GM19035 (cell line): ENCODE results near the gene ABCB9.
"Not testable (repeated sequence)": the region's sequence is repeated elsewhere in the genome, so short reads cannot be mapped to it uniquely, and the experiment has no call there.

ENCODE experiments used
- ATAC-seq: cut with Tn5 transposase; IDR thresholded peaks from one replicate; pipeline ENCODE4 v1.9.1; 2021; ENCODE audit not compliant: unreplicated experiment

The ABCB9 gene

DNA sequence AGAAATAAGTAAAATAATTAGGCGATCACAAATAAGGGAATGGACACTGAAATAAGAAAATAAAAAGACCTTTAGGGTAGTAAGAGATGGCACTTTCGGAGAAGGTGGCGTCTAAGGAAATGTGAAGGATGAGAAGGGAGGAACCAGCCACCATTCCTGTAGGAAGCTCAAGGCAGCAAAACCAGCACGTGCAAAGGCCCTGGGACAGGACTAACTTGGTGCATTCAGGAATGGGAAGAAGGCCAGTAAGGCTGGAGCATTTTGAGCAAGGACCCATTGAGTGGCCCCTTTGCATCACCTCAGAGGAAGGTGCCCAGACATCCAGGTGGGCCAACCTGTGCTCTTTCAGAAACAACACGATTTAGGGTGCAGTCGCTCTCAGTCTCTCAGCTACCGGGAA lies 69.6 kb downstream of the ABCB9 start:
- ATAC-seq: no peak

DNA sequence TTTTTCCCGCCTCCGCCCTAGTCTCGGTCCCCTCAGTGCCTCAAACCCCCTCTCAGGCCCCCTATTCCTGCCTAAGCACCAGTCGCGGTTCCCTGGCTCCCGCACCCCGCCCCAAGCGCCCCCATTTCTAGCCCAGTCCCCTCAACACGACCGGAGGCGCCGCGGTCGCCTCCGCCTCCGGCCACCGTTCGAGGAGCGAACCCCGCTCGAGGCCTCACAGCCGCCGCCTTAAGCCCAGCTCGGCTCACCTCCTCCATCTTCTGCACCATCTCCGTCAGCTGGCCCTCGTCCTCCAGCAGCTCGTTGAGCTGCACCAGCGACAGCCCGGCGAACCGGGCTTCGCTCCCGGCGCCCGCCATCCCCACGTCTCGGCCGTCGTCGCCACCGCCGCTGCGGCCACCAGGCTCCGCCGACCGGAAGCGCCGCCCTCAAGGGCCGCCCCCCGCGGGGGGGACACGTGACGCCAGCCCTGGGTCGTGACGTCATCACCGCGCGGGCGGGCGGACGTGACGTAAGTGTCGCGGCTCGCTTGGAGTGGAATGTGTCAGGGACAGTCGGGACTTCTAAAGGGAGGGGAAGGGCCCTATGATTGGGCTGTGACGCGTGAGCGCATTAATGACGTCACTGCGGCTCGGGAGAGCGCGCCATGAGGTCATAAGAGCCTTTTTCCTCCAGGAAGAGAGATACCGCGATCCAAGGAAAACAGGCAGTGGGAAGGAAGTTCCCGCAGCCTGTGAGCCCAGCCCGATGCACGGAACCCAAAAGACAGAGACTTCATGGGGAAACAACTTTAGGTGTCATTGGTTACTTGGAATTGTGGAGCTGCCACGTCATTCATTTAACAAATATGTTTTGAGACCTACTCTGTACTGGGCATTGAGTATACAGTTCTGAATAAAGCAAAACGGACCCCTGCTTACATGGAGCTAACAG lies 70.3 kb downstream of the ABCB9 start, which contains the start of gene VPS37B:
TSS of gene VPS37B (minus strand) at position 421 of the 933 bp plus-strand sequence. CDS start at position 359, 62 bp downstream.
- peak; percentile 68 for ATAC-seq

DNA sequence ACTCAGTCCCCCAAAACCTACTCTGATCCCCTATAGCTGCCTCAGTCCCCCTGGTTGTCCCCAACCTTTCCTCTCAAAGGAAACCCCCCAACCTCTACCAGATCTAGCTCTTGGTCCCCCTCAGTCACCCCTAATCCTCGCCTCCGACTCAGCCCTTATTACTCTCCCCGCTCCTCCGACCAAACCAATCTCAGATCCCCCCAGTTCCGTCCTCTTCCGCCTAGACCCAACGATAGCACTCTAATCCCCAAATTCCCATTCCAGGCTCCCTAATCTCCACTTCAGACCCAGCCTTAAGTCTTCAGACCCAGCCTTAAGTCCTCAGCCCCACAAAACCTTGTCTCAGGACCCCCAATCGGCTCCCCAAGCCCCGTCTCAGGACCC lies 71.0 kb downstream of the ABCB9 start:
- no peak for ATAC-seq

DNA sequence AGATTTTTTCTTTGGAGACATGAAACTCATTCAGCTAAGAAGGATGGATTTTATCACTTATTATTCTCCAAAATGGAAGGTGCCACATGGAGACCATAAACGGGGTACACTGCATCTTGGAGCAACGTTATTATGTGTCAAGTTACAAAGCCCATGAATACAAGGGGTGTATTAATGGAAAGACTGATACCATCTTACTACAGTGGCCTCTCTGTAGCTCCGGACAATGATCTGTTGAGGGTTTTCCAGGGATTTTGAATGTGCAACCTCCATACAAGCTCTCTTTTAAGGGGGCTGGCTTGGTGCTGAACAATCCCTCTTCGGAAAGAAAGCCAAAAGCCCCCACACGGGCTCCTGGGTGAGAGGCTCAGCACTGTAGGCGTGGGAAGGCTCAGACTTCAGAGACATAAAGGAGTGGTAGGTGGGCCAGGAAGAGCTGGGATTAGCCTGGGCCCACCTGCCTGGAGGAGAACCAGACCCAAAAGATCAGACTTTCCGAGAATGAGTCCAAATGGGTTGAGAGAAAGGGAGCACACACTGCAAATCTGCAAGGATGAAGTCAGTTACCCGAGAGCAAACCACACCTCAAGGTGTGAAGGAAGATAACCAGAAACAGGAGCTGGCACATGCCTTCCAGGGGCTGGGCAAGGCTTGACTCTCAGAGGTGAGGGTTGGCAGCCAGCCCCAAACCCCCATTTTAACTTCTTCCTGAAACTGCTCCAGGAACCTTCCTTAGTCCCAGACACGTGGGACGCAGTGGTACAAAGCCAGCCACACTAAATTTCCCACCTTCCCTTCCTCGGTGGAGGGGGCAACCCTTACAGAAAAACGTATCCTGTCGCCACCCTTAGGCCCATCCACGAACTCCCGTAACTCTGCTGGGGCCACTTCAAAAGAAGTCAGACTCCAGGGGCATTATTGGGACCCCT lies 71.8 kb downstream of the ABCB9 start:
- ATAC-seq: no peak

DNA sequence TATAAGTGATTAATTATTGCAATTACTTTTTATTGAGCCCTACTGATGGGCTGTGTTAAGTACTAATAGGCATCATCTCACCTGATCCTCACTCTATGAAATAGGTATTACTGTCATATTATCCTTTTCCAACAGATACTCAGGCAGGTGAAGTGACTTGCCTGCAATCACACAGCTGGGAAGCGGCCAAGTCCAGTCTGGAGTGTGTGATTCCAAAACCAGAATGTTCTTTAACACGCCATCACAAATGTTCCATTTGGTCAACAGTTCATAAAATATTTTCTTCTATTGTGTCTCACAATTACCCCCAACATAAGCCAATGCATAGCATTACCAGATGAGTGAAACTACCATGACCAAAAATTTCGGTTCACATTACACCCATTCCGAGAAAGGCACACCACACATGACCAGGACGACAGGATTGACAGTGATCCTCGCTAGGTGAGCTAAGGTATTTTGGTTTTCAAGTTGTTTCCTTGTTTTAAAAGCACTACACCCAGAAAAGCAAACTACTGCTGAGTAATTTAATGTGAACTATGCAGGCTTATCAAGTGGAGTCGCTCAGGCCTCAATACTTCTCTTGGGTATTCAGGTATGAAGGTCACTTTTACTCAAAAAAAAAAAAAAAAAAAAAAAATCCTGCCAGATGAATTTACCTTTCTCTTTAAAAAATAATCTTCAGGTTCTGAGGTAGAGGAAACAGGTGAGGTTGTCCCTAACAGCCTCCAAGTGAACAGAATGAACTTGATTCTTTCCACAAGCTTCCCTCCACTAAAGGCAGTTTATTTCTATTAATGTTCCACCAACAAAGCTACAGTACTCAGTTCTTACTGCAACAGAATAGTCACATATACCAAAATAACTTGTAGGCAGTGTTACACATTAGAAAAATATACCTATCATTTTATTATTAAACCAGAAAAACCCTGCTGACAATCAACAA lies 72.8 kb downstream of the ABCB9 start:
- no peak for ATAC-seq

DNA sequence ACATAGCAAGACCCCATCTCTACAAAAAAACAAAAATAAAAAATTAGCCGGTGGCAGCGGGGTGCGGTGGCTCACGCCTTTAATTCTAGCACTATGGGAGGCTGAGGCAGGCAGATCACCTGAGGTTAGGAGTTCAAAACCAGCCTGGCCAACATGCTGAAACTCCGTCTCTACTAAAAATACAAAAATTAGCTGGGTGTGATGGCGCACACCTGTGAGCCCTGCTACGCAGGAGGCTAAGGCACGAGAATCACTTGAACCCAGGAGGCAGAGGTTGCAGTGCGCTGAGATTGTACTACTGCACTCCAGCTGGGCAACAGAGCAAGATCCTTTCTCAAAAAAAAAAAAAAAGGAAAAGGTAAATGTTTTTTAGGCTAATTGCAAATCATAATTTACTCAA lies 73.5 kb downstream of the ABCB9 start:
- not testable (repeated sequence) for ATAC-seq

DNA sequence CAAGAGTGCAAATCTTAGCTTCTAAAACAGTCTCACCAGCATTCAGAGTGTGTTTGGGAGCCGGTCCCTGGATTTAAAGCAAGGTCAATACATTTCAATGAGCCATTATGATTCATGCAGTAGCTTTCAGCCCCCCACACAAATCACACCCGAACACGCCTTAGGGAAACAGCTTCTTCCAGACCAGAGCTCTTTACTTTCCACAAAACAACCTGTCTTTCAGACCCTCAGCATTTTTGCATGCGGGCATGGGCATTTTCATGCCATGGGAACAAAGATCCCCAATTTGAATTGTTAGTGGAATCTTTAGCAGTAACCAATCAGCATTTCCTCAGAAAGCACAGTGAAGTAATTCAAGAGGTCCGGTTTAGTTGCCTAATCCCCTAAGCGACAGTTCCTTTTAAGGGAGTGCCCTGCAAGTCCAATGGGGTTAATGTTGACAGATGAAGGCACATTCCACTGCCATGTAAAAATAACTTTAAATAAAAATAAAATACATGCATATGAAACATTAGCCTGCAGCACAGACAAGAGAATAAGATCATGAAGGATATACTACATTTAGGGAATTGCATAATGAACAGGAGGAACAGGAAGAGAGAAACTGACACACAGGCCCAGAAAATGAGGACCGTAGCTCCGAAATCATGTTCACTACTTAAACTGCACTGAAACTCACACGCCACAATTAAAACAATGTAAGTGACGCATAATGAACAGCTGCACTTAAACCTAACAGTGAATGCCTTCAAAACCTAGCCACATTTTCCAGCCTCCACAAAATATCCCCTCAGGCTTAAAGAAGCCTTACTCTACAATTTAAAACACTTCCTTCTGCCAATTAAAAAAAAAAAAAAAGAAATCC lies 74.4 kb downstream of the ABCB9 start:
- no peak for ATAC-seq

DNA sequence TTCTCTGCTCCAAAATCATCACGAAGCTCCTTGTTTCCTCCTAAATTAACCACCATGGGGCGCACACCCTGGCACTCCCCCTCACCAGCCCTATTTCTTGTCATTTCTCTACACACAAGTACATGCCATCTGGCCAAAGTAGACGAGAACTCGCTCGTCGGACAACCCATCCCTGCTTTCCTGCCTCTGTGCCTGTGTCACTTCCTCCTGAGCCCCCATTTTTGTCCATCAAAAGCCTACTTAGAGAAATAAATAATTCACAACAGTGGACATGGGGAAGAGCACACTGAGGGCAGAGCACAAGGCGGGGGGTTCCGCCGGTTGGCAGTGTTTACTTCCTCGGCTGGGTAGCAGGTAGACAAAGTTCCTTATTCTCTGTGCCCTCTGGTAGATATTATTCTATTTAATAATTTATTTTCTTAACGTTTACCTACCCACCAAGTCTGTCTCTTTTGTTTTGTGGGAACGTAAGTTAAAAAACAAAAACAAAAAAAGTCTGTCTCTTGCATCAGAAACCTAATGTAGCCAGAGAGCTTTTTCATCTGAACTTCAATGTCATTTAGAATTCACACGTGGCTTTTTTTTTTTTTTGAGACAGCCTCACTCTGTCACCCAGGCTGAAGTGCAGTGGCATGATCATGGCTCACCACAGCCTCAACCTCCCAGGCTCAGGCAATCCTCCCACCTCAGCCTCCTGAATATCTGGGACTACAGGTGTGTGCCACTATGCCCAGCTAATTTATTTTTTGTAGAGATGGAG lies 76.3 kb downstream of the ABCB9 start:
- no peak for ATAC-seq

DNA sequence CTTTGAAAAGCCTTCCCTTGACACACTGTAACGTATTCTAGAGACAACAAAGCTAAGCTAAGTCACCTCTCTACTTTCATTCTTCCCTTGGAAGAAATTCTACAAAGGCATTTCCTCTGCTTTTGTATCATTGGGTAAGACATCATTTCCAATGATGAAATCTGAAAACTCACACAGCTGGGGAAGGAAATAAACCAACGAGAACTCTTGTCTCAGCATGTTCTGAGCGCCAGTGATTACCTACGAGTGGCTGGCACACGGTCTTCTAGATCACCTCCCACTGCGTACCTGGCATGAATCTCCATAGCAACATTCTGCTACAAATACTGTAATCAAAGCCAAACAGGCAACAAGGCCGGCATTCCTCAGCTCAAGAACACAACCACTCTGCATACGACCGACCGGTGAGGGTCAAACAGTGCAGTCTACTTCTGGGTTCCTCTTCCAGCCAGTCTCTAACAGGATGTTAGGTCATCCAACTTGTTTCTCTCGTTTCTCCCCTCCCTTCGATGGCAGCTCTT lies 78.0 kb downstream of the ABCB9 start:
- ATAC-seq: peak; percentile 41

DNA sequence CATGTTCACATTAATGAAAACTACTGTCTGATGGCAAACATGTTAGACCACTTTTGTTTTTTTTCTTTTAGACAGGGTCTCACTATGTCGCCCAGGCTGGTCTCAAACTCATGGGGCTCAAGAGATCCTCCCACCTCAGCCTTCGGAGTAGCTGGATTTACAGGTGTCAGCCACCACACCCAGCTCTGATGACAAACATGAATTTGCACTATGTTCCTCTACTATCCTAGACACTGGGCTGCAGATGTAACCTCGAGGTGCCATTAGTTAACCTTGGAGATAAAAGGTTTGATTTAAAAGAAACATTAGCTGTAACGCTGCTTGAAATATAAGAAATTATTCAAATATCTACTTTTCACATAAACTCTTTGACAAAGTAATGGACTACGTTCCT lies 78.4 kb downstream of the ABCB9 start:
- peak; percentile 24 for ATAC-seq

DNA sequence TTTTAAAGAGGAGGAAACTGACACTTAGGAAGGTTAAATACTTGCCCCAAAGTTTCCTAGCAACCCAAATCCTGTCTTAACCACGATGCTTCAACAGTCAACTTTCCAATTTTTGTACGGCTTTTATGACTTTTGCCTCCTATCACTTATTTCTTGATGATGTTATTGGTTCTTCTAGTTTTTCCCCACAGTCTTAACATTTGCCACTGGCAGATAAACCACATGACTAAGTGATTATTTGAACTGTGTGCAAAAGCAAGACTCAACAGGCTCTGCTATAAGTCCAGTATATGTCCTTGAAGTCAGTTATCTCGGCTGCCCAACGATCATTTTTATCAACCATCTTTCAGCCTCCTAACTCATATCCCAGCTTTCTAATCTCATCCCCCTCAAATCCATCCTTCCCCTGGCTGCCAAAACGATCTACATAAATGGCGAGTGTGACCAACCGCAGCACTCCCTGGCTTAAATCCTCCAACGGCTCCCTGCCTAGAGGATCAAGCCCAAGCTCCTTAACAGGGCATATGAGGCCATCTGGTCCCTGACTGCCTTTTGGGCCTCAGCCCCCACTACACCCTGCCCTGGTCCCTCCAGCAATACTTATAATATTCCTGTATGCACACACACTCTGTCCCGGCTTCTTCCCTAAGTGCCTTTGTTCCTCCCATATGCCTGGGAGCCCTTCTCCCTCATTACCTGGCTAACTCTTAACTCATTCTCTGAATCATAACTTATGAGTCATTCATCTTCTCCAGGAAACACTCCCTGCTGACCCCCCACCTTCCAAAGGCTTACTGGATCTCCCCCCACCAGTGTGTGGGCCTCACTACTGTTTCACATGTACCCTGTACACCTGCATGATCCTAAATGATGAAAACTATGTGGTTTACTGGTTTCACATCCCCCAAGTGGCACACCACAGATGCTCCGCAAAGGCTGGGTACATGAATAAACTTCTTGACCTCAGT lies 79.1 kb downstream of the ABCB9 start:
- ATAC-seq: peak; percentile 75

DNA sequence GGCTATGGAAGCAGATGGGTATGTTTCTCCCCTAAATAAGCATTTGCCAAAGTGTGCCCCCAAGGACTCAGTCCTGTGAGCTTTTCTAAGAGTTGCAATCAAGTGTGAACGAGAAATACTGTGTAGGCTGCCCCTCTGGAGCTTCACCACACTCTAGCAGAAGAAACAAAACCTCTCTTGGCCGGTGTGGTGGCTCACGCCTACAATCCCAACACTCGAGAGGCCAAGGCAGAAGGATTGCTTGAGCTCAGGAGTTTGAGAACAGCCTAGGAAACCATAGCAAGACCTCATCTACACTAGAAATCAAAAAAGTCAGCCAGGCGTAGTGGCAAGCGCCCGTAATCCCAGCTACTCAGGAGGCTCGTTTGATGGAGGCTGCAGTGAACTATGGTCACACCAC lies 80.1 kb downstream of the ABCB9 start:
- no peak for ATAC-seq

DNA sequence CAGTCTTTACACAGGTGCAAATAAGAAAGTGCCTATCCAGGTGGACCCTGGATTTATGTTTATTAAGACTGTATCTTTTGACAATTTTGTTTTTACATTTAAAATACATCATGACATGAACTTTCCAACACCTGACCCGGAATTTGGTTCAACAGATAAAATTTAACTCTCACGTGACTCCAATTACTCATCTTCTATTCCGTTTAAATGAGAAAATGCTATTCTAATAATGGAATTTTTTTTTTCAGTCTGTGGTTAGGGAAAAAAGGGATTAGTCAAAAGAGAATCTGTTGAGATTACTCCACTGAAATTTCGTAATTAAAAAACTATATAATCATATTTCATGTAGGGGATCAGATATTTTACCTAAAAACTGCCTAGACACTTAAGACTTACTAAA lies 81.4 kb downstream of the ABCB9 start:
- ATAC-seq: no peak

DNA sequence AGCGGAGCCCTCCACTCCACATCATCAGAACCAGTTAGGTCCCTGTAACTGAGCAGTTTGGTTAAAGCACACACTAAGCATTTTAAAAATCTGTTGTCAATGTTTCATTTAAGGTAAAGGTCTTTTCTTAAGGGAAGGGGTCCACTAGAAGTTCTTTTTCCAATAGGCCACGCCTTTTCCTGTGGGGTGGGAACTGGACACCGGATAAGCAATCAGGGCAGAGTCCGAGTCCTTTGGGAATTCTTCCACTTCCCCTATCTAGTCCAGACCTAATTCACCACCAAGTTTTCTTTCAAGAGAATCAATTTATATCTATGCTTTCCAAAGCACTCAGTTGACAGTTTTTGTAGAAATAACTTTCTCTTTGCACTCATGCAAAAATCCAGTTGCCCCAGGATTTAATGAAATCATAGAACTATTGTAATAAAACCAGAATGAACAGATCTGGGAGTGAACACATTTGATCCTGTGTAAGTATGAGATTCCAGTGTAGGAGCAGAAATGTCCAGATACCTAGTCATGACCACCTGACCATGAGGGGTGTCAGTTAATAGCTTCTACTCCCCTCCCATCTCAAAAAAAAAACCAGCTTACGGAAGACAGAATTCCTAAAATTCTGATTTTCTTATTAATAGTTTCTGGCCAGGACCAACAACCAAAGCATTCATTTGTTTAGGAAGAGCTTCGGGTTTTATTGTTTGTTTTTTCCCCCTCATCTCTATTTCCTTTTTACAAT lies 82.0 kb downstream of the ABCB9 start:
- ATAC-seq: no peak

DNA sequence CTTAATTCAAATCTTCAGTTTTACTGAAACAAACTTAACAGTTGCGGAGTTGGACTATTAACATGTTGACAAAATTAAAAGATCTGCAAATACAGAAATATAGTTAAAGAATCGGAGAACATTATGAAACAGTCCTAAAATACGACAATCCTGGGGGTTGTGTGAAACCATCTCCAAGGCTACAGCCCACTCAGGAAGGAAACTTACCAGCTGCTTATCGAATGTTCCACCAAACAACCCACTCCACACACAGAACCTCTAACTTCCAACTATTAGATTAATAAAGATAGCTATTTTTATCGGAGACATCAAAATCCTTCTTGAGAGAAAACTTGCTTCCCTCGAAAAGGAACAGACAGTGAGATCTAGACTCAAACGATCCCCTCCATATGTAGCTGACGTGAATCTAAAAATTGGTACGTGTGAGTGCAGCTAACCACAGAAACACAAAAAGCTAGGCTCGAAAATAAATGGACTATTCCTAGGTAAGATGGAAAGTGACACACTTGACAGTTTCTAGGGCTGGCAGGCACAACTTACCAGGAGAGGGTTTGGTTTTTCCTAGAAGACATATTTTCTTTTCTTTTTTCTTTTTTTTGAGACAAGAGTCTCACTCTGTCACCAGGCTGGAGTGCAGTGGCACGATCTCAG lies 83.2 kb downstream of the ABCB9 start:
- no peak for ATAC-seq

DNA sequence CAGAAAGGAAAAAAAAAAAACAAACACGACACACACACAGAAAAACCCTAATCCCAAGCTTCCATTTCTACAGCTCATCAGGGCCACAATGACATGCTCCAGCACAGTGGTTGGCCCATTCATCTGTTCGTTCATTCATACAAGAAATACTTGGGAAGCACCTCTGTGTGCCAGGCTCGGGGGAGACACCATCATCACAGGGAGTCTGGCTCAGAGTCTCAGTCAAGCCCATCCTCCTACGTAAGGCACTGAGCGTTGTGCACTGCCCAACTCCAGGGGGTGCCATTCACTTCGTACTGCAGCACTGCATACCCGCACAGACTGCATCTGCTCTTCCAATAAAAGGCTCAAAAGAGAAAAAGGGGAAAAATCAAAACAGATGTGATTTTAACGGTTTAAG lies 85.6 kb downstream of the ABCB9 start:
- no peak for ATAC-seq
